IPS-NIHi11 (cell line): ENCODE results near the gene FLYWCH1.

Experiments
- DNase-seq: peaks from one replicate; pipeline ENCODE4 v3.0.0; 2012; ENCODE audit warnings: mixed read lengths, low spot score

FLYWCH1 gene

DNA sequence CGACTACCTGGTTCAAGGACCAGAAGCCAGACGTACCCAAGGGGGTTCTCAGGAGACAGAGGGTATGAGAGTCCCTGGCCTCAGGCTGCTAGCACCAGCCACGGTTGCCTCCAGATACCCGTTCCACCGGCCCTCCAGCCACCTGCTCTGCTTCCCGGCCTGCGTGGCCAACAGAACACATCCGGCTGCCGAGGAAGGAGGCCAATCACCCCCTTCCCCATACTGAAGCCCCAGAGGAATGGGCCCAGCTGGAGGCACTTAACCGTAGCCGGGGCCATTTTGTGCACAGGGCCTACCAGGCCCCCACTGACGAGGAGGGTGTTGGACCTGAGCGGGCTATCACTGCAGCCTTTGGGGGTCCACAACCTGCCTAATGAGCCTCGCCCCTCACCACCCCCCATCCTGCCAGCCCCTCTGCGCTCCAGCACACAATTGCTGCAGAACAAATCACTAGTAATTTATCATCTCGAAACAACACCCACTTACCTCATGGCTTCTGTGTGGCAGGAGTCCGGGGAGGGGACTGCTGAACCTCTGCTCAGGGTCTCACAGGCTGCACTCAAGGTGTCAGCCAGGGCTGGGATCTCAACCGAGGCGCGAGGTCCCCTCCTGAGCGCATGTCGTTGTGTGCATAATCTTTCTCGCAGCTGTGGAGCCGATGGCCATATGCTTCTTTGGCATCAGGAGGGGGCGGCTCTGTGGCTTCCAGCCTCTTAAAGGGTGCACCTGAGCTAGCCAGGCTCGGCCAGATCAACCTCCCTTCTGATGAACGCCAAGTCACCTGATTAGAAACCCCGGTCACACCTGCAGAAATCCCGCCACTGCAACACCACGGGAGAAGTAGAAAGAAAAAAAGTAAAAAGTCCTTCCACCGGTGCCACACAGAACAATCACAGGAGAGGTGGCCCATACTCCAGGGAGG, 42.2 kb downstream of the FLYWCH1 start:
- DNase-seq, result no peak

DNA sequence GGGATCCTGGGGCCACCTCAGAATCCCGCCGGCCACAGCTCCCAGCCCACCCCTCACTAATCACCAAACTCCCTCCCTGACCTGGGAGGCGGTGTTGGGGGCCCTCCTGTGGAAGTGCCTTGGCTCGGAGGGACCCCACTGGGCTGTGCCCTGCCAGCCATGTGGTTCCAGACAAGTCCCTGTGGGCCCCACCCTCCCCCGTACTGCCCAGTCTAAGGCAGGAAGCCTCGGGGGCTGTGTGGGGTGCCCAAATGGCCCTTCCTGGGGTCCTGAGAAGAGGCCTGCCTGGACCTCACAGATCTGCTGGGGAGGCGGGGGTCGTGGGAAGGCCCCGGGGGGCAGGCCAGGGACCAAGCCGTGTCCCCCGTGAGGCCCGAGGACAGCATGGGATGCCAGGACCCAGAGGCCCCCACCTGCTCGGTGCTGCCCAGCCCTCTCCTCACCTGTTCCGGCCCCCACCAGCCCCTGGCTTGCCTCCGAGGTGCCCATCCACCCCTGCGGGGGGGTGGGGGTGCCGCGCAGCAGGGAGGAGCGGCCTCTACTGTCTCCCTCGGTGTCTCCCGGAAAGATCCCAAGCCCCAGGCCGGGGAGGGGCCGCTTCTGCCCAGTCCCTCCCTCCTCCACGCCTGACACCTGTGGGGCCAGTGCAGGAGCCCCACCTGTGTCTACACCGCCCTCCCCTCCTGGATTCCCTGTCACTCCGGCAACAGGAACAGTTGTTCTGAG, 43.1 kb downstream of the FLYWCH1 start:
- no peak for DNase-seq

DNA sequence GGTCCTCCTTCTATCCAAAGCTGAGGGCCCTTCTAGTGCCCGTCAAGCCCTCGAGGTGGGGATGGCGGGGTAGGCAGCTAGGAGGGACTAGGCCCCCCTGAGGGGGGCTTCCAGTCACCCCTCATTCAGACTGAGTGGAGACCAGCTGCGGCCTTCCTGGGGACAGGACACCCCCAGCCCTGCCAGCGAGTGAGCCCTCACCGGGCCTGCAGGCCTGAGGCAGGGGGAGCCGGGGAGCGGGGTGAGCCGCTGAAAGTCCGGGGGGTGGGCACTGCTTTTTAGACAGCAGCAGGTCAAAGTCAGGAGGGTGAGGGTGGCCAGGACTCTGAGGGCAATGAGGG, 43.7 kb downstream of the FLYWCH1 start:
- DNase-seq, result no peak

DNA sequence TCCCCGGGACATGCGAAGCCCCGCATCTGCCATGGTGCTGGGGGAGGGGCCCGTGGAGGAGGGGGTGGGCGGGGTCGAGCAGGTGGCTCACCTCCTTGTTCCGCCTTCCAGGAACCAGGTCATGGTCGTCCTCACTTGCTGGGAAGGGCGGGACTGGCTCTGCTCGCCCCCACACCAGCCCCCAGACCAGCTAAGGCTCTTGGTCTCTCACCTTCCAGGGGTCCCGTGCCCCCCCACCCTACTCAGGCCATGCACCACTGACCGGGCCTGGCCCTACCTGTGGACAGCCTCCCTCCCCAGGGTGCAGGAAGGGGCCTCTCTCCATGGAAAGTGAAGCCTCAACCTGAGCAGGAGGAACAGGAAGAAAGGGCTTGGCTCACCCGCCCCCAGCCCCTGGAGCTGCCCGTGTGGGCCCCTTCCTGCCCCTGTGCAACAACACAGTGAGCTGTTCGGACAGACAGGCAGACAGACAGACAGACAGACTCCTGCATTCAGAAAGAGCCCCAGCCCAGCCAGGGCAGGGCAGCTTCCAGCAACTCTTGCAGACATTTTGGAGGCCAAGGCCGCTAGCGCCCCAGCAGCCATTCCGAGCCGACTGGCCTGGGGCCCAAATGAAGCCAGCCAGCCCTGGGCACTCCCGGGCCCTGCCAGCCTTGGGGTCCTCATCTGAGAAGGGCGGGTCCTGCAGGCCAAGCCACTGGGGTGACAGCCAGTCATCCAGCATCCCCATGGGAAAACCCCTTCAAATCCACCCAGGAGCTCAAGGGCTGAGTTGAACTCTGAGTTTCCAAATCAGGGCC, 44.2 kb downstream of the FLYWCH1 start:
- peak; percentile 58 for DNase-seq

DNA sequence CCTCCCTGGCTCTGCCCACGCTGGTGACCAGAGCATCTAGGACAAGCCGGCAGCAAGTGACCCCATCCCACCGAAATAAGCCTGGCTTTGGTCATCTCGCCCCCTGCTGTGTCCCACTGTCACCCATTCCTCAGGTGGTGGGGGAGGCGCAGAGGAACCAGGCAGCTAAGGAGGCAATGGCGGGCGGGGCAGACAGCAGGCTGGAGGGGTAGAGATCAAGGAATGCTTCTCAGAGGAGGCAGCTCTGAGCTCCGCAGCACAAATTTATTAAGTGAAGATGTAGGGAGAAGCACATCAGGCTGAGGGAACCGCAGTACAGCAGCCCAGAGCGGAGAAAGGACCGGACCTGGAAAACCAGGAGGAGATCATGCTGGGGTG, 44.8 kb downstream of the FLYWCH1 start:
- no peak for DNase-seq

DNA sequence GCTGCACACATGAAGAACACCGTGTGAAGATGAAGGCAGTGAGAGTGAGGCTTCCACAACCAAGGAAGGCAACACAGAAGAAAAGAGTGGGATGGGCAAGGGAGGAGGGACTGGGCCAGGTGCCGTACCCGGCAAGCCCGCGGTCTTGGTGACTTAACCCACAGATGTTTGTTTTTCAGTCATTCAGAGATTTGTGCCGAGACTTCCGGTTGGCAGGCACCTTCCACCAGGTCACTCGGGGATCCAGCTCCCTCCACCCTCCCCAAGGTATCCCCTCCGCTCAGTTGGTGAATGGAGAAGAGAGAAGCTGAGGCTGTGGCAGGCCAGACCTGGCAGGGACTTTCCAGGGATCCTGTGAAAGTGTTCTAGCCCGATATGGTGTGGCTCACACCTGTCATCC, 47.5 kb downstream of the FLYWCH1 start:
- DNase-seq, result no peak

DNA sequence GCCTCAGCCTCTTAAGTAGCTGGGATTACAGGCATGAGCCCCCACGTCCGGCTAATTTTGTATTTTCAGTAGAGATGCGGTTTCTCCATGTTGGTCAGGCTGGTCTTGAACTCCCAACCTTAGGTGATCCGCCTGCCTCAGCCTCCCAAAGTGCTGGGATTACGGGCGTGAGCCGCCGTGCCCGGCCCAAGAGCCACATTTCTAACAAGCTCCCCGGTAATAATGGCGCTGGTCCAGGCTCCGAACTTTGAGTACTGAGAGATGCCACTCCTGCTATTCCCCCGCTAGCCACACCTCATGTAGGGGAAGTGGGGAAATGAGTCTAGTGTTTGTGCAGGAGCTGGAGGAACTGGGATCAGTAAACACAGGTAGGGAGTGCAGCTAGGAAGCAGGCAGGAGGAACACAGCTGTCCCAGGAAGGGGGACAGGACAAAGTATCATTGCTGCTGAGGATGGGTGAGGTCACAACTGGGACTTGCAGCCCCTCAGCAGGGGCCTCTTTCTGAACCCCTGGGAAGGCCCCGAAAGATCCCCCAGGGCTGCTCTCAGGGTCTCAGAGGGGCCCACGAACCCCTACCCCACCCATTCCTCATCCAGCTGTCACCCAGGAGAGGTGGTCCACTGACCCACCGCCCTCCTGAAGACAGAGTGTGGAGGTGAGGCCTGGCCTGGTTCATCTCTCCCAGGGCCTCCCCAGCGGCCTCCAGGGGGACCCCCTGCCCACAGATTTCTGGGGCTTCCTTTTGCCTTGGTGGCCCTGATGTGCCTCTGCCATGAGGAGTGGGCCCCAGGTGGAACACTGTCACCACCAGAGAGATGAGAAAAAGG, 48.7 kb downstream of the FLYWCH1 start:
- no peak for DNase-seq

DNA sequence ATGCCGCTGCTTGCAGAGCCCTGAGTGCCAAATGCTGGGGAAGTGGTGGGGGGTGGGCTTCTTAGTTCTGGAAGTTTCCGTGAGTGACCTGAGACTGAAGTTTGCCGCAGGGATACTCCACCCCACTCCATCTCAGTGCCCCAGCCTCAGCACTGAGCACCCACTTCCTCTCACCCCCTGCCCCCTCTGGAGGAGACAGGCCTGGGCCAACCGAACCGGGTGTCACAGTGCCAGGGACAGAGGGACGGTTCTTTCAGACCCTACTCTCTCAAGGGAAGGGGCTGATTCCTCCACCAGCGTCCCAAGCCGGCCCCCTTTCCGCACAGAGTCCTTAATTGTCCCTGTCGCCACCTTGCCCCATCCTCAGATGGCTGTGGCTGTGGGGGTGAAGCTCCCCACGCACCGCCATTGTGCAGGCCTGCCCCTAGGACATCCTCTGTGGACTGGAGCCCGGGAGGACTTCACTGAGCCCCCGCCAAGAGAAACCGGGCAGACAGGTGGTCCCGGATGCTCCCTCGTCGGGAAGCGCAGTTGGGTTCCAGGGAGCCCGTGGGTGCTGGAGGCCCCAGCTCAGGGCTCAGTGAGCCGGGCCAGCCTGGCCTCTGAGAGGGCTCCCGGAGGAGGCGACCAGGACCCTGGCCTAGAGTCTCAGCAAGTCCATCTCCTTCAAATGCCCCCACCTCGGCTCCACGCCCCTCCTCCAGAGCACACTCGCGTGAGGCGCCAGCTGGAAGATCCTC, 50.8 kb downstream of the FLYWCH1 start:
- no peak for DNase-seq

DNA sequence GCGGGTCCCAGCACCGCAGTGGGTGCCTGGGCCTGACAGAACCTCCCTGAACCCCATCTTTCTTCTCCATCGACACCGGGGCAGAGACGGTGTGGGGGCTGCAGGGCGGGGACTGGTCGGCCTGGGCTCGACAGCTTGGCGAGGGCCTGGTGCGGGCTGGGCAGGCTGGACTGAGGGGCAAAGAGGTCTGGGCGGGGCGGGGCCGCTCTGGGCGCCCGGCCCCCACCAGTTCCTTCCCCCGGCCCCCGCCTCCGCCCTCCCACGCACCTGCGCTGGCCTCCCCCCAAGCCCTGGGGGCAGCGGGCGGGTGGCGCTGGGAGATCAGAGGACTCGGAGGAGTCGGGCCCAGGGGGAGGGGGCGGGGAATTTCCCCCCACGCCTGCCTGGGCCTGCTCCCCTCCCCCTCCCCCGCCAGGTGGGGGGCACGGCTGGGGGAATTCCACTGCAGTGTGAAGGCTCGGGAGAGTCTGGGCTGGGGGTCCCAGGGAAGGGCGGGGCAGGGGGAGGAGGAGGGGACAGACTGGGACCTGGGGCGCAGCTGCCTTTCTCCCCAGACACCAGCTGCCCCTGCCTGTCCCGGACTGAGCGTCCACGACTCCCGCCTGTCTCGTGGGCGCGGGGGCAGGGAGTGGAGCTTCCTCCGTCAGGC, 51.5 kb downstream of the FLYWCH1 start:
- DNase-seq, result no peak

DNA sequence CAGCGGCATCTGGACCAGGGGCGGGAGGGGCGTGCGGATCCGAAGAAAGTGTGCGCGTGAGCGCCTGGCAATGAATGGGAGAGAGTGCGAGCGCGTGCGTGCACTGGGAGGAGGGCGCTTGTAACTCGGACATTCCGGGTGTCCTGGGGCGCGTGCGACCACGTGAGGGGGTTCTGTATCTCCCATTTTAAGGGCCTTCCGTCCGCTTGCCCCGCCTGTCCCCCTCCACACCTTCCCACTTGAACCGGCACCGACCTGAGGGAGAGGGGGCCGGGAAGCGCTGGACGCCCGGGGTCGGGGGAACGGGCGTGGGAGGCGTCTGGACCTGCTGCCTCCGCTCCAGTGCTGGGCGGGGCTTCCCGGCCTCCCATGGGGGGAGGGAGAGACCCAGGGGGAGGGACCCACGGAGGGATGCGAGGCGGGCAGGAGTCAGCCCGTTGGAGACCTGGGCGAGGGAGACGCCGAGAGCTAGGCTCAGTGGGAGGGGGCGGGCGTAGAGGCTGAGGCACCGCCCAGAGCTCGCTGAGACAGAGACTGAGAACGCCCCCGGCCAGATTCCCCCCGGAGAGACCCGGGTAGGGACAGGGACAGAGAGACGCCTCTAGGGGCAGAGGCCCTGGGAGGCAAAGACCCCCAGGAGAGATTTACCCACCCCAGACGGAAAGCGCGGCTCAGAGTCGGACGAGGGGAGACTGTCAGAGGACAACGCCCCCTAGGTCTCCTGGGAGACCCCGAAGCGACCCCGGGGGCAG, 52.2 kb downstream of the FLYWCH1 start, which contains the start of gene KREMEN2:
KREMEN2 (plus strand) TSS at position 553 of the 752 bp plus-strand sequence. CDS start 246 bp downstream, outside the sequence.
- DNase-seq, result peak; percentile 53

DNA sequence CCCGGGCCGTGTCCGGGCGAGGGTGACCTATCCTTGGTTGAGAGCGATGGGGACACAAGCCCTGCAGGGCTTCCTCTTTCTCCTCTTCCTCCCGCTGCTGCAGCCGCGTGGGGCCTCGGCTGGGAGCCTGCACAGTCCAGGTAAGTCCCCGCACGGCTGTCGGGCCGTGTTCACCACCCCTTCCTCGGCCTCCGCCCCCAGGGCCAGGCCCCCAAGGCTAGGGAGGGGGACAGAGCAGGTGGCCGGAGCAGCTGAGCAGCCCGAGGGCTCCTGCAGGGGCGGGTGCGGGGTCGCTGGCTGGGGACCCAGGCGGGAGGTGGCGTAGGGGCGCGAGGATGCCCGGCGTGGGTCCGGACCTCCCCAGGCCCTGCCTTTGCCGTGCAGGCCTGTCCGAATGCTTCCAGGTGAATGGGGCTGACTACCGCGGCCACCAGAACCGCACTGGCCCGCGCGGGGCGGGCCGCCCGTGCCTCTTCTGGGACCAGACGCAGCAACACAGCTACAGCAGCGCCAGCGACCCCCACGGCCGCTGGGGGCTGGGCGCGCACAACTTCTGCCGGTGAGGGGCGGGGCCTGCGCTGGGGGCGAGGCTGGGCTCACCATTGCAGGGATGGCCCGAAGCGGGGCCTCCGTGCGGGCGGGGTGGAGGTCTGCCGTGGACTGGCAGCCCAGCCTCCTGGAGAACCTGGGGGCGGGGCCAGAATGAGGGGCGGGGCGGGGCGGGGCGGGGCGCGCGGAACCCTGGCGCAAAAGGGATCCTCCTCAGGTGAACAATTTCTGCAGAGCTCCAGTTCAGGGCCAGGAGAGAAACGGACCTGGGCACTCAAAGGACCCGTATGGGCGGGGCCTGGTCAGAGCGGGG, 53.0 kb downstream of the FLYWCH1 start:
- peak; percentile 93 for DNase-seq

DNA sequence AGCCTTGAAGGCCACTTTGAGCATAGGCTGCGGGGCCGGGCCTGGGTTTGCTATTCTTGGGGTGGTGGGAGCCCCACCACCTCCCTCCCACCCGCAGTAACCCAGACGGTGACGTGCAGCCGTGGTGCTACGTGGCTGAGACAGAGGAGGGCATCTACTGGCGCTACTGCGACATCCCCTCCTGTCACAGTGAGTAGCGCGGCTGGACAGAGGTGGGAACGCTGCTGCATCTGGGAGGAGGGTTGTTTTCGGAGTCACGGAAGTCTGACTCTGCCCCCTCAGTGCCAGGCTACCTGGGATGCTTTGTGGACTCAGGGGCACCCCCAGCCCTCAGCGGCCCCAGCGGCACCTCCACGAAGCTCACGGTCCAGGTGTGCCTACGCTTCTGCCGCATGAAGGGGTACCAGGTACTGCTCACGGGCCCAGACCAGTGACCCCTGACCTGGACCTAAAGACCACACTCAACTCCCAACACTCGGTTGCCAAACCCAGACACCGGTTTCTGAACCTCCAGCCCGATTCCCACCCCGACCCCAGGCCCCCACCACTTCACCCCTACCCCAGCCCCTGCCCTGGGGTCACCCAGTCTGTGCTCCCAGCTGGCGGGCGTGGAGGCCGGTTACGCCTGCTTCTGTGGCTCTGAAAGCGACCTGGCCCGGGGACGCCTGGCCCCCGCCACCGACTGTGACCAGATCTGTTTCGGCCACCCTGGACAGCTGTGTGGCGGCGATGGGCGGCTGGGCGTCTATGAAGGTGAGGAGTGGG, 54.5 kb downstream of the FLYWCH1 start:
- DNase-seq, result no peak

DNA sequence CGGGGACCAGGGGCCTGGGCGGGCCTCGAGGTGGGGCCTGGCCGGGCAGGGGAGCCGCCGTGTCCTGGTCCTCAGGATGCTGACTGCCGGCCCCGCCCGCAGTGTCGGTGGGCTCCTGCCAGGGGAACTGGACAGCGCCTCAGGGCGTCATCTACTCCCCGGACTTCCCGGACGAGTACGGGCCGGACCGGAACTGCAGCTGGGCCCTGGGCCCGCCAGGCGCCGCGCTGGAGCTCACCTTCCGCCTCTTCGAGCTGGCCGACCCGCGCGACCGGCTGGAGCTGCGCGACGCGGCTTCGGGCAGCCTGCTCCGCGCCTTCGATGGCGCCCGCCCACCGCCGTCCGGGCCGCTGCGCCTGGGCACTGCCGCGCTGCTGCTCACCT, 55.1 kb downstream of the FLYWCH1 start:
- DNase-seq, result no peak

DNA sequence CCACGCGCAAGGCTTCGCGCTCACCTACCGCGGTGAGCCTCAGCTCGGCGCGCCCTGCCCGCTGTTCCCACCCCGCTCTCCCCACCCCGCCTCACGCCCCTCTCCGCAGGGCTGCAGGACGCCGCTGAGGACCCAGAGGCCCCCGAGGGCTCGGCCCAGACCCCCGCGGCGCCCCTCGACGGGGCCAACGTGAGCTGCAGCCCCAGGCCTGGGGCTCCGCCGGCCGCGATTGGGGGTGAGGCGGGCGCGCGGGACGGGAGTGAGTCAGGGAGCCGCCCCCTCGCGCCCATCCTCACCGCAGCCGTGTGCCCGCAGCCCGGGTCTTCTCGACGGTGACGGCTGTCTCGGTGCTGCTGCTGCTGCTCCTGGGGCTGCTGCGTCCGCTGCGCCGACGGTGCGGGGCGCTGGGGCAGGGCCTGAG, 55.5 kb downstream of the FLYWCH1 start:
- no peak for DNase-seq

DNA sequence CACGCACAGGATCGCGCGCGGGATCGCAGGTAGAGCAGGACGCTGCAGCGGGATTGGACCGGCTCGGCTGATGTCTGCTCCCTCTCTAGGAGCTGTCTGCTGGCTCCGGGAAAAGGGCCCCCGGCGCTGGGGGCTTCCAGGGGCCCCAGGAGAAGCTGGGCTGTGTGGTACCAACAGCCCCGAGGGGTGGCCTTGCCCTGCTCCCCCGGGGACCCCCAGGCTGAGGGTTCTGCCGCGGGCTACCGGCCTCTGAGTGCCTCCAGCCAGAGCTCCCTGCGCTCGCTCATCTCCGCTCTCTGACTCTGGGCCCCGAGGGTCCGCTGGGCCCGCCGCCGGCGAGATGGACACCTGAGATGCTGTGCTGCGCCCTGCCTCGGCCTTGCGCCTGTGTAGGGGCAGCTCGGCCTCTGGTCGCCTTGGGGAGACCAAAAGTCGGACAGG, 56.0 kb downstream of the FLYWCH1 start:
- DNase-seq, result no peak

DNA sequence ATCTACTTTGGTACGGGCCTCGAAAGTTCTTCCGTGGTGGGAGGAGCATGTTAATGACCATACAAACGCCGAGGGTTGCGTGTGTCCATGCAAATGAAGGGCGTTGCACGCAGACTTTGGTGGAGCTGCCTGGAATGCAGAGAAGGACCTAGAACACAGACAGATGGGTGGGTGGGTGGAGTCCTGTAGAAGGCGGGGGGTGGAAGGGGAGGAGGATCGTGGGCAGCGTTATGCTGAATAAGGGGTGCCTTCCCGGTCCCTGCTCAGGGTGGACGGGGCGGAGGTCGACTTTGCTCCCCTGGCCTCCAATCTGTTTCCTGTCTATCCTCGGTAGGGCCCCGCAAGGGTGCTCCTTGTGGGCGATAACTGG, 56.6 kb downstream of the FLYWCH1 start:
- no peak for DNase-seq

DNA sequence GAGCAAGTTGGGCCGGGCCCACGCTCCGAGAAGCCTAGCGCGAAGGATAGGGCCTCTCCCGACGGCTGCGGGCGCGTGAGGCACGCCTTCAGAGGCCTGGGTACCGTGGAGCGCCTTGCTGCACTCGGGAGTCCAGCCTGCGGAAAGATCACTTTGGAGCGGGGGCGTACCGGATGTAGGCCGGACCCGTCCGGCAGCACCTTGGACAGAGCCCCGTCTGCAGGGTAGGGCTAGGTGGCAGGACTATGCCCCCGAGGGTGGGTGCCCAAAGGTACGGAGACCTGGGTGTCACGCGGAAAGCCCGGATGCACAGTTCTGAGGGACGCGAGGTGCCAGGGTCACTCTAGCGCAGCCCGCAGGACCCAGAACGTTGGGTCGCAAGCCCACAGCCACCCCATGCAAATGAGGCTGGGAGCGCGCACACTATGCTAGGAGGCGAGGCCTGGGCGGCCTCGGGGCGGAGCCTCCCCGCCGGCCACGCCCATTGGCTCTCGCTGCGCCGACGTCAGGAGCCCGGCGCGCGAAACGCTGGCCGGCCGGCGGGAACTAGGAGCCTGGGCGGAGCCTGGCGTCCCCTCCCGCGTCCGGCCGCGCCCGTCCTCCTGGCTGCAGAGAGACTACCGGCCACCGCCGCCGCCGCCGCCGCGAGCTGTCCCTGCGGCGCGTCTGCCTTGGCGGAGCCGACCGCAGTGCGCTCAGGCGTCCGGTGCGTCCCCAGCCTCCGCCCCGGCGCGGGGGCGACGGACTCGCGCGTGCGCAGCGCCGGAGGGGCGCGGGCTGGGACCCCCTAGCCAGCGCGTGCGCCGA, 57.2 kb downstream of the FLYWCH1 start, which contains the start of gene PAQR4:
PAQR4 (plus strand) TSS at position 611 of the 807 bp plus-strand sequence. CDS start 327 bp downstream, outside the sequence.
- peak; percentile 90 for DNase-seq
